Natural killer cell (primary cell): ENCODE data around the gene MORN5. TPM values are rescaled to one million over a fixed set of nuclear protein-coding genes. Genes with fewer than 3 reads are reported as not detected.

ENCODE experiments used
- ATAC-seq, 3 donors: fragments of 150-1000 bp in 2 of 3; fragments of 200-7000 bp in 1 of 3; cut with Tn5 transposase; 1 replicate in 1 of 3; 2 replicates in 2 of 3; pipeline ENCODE4 v1.10.0; 2021; ENCODE audit warnings: mild to moderate bottlenecking in 2 of 3, moderate library complexity in 2 of 3
- DNase-seq, 2 donors: peaks; one replicate each; pipeline versions ENCODE4 v3.0.0 to v3.0.0-alpha.2; 2013 to 2021; ENCODE audit warnings: mixed read lengths in 1 of 2
- H3K27ac ChIP-seq: one replicate; pipeline ENCODE4 v1.5.1; 2013; ENCODE audit warnings: mild to moderate bottlenecking, low read length
- H3K27me3 ChIP-seq: one replicate; pipeline ENCODE4 v1.6.1; 2013; ENCODE audit warnings: low read length; ENCODE audit not compliant: control insufficient read depth, insufficient read depth
- H3K36me3 ChIP-seq: one replicate; pipeline ENCODE4 v1.6.1; 2013; ENCODE audit warnings: low read length; ENCODE audit not compliant: control insufficient read depth, insufficient read depth
- H3K4me1 ChIP-seq: one replicate; pipeline ENCODE4 v1.6.1; 2013; ENCODE audit warnings: low read length; ENCODE audit not compliant: control insufficient read depth, insufficient read depth
- H3K4me3 ChIP-seq: one replicate; pipeline ENCODE4 v1.5.1; 2013; ENCODE audit warnings: low read length
- H3K9me3 ChIP-seq: one replicate; pipeline ENCODE4 v1.6.1; 2013; ENCODE audit warnings: low read length; ENCODE audit not compliant: control insufficient read depth, insufficient read depth
- H3K27ac Mint-ChIP-seq, 2 donors: one replicate each; pipeline ENCODE4 v1.8.0; 2022; ENCODE audit warnings: mild to moderate bottlenecking in 2 of 2, mixed read lengths in 2 of 2, moderate library complexity in 1 of 2
- H3K27me3 Mint-ChIP-seq, 2 donors: one replicate each; pipeline ENCODE4 v1.8.0; 2022; ENCODE audit warnings: low read depth in 2 of 2, mixed read lengths in 2 of 2
- H3K36me3 Mint-ChIP-seq: one replicate; pipeline ENCODE4 v1.8.0; 2022; ENCODE audit warnings: mixed read lengths
- H3K4me1 Mint-ChIP-seq, 2 donors: one replicate each; pipeline ENCODE4 v1.8.0; 2022; ENCODE audit warnings: mixed read lengths in 2 of 2
- H3K4me3 Mint-ChIP-seq: one replicate; pipeline ENCODE4 v1.8.0; 2022; ENCODE audit warnings: mild to moderate bottlenecking, moderate library complexity, mixed read lengths
- H3K9me3 Mint-ChIP-seq, 2 donors: one replicate each; pipeline ENCODE4 v1.8.0; 2022; ENCODE audit warnings: mixed read lengths in 2 of 2
- WGBS: methylation state at CpG from one replicate; pipeline ENCODE4 v1.1.7; 2013; ENCODE audit warnings: missing lambda C conversion rate; ENCODE audit not compliant: insufficient coverage; 5-methylcytosine and 5-hydroxymethylcytosine counted together
- intact Hi-C: fragments of 100-400 bp; cut with micrococcal nuclease; formaldehyde crosslinking; loops from one replicate; pipeline ENCODE4 v1.14.2; 2022
- total RNA-seq, 4 donors: library from RNA; stranded (reverse); fragments of 120-200 nt in 1 of 4; gene quantifications; one replicate each; pipeline versions ENCODE4 v1.2.3 to v1.2.4, GENCODE V29; 2013 to 2022
- TF ChIP-seq, protein P1 (sequence below): fragments of 200-600 bp; IDR thresholded peaks from one replicate; pipeline ENCODE4 v1.8.0; 2022; ENCODE audit warnings: antibody characterized with exemption

Gene MORN5
- total RNA-seq, 3 donors from 2014 or later (not counting 1 experiment from before 2014, with no cell fraction given), result not detected

DNA sequence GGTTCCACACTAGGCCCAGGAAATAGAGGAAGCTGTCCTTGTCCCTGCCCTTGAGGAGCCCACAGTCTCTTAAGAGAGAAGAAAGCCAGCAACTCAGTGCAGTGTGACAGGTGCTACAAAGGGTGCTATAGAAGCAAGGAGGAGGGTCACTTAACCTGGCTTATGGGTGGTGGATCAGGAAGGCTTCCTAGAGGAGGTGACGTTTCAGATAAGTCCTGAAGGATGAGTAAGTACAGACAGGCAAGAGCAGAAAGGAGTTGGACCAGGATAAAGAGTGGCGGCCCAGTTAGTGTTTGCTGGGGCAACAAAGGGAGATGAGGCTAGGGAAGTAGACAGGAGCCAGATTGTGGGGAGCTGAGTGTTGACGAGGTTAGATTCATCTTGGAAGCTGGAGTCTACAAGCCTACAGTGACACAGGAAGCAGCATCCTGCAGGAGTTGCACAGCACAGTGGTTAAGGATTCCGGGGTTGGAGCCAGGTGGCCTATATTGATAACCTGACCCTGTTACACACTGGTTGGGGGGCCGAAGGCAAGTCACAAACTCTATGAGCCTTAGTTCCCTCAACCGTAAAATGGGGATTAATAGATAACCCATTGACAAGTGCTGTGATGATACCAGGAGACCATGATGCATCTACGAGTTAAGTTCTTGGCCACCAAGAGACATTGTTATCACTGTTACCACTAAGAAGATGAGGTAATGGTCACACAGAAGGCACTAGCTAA is 74.5 kb downstream of the MORN5 start:
- no peak overlapping the region for H3K4me3 ChIP-seq
- H3K27ac ChIP-seq, result no peak overlapping the region
- intact Hi-C loops, result no loop called here
- ATAC-seq, result no peak
- H3K4me1 ChIP-seq, result no peaks in the 10 kb centered on the region
- DNase-seq, result no peak
- Mint-ChIP-seq H3K27me3 (peaks cover 0 to 4% of the 10 kb centered on the region in 2 donors), H3K27ac (no peak overlapping the region), H3K4me3 (no peak overlapping the region), H3K4me1 (no peaks in the 10 kb centered on the region), H3K9me3 (no peaks in the 10 kb centered on the region), H3K36me3 (no peaks in the 10 kb centered on the region)
- H3K9me3 ChIP-seq, result no peaks in the 10 kb centered on the region
- peaks cover 2% of the 10 kb centered on the region for H3K36me3 ChIP-seq
- TF ChIP-seq, protein P1, sequence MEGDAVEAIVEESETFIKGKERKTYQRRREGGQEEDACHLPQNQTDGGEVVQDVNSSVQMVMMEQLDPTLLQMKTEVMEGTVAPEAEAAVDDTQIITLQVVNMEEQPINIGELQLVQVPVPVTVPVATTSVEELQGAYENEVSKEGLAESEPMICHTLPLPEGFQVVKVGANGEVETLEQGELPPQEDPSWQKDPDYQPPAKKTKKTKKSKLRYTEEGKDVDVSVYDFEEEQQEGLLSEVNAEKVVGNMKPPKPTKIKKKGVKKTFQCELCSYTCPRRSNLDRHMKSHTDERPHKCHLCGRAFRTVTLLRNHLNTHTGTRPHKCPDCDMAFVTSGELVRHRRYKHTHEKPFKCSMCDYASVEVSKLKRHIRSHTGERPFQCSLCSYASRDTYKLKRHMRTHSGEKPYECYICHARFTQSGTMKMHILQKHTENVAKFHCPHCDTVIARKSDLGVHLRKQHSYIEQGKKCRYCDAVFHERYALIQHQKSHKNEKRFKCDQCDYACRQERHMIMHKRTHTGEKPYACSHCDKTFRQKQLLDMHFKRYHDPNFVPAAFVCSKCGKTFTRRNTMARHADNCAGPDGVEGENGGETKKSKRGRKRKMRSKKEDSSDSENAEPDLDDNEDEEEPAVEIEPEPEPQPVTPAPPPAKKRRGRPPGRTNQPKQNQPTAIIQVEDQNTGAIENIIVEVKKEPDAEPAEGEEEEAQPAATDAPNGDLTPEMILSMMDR, result no peak
- peaks cover 10% of the 10 kb centered on the region for H3K27me3 ChIP-seq
- WGBS, result 93% methylated on average over 7 of the region's 7 CpGs

DNA sequence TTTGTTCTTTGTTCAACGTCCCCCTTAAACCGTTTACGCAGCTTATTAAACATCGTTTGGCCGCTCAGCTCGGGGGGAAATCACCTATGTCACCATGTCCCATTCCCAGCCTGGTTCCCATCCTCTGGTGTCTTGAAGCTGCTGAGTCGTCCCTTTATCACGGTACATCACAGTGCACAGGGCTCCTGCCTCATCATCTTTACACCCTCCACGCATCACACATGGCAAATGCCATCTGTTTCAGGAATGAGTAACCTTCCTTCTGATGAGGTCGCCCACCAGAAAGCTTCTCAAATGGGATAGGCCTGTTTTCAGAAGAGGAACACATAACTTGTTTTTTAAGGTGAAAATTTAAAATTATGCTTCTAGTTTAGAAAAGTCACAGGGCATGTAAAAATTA is 77.0 kb downstream of the MORN5 start:
- ATAC-seq (no peak), DNase-seq (no peak)
- peaks cover 12% of the 10 kb centered on the region for H3K36me3 Mint-ChIP-seq
- 96% methylated on average over 10 of the region's 10 CpGs for WGBS
- no peak overlapping the region for H3K4me3 ChIP-seq
- no peaks in the 10 kb centered on the region for H3K4me1 ChIP-seq
- no peaks in the 10 kb centered on the region for H3K9me3 ChIP-seq
- no peak overlapping the region for H3K4me3 Mint-ChIP-seq
- peaks cover 0 to 4% of the 10 kb centered on the region in 2 donors for H3K27me3 Mint-ChIP-seq
- H3K9me3 Mint-ChIP-seq, result no peaks in the 10 kb centered on the region
- peaks cover 25% of the 10 kb centered on the region for H3K36me3 ChIP-seq
- intact Hi-C loops, result no loop called here
- no peaks in the 10 kb centered on the region for H3K27me3 ChIP-seq
- no peaks in the 10 kb centered on the region for H3K4me1 Mint-ChIP-seq
- TF ChIP-seq, protein P1, result no peak
- H3K27ac Mint-ChIP-seq, result no peak overlapping the region
- no peak overlapping the region for H3K27ac ChIP-seq

- no peak overlapping the region for H3K4me3 Mint-ChIP-seq
- no peak for DNase-seq
- TF ChIP-seq, protein P1, result no peak
- intact Hi-C loops, result no loop called here
- Histone ChIP-seq H3K4me3 (no peak overlapping the region), H3K27me3 (no peaks in the 10 kb centered on the region), H3K36me3 (peaks cover 52% of the 10 kb centered on the region), H3K27ac (no peak overlapping the region), H3K9me3 (no peaks in the 10 kb centered on the region), H3K4me1 (no peaks in the 10 kb centered on the region)
- H3K36me3 Mint-ChIP-seq, result peaks cover 31% of the 10 kb centered on the region
- H3K27ac Mint-ChIP-seq, result no peak overlapping the region
- H3K9me3 Mint-ChIP-seq, result no peaks in the 10 kb centered on the region
- ATAC-seq, result no peak
- H3K27me3 Mint-ChIP-seq, result no peaks in the 10 kb centered on the region
- WGBS, result 97% methylated on average over 2 of the region's 5 CpGs
- H3K4me1 Mint-ChIP-seq, result no peaks in the 10 kb centered on the region
These were observed 80.0 kb downstream of the MORN5 start for GRCh38 chr9:122239722-122240121.

DNA sequence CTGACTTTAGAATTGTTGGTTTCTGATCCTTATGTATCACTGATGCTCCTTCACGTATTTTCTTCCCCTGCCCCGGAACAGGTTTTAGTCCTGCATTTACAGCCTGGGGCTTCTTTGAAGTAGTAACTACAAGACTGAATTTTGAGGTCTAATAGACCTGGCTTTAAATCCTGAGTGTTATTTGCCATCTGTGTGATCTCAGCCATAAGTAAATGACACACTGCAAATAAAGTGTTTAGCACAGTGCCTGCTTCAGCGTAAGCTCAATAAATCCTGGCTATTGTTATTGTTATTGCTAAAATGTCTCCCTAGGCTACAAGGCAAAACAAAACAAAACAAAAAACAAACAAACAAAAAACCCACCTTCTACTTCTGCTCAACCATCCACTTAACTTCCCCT is 84.6 kb downstream of the MORN5 start:
- Histone ChIP-seq H3K9me3 (no peaks in the 10 kb centered on the region), H3K36me3 (peaks cover 88% of the 10 kb centered on the region), H3K27me3 (no peaks in the 10 kb centered on the region), H3K4me3 (no peak overlapping the region), H3K4me1 (no peaks in the 10 kb centered on the region), H3K27ac (no peak overlapping the region)
- peaks cover 0 to 6% of the 10 kb centered on the region in 2 donors for H3K4me1 Mint-ChIP-seq
- no peak for ATAC-seq
- no peaks in the 10 kb centered on the region for H3K9me3 Mint-ChIP-seq
- WGBS, result 92% methylated on average over 3 of the region's 3 CpGs
- intact Hi-C loops, result no loop called here
- TF ChIP-seq, protein P1, result no peak
- no peak for DNase-seq
- no peak overlapping the region for H3K4me3 Mint-ChIP-seq
- peaks cover 52% of the 10 kb centered on the region for H3K36me3 Mint-ChIP-seq
- H3K27ac Mint-ChIP-seq, result no peak overlapping the region
- H3K27me3 Mint-ChIP-seq, result no peaks in the 10 kb centered on the region
